ENCODE measurements around the gene STKLD1.
A peak's percentile ranks its signal among the peaks of the same experiment; 100 is the strongest.

Gene STKLD1

DNA sequence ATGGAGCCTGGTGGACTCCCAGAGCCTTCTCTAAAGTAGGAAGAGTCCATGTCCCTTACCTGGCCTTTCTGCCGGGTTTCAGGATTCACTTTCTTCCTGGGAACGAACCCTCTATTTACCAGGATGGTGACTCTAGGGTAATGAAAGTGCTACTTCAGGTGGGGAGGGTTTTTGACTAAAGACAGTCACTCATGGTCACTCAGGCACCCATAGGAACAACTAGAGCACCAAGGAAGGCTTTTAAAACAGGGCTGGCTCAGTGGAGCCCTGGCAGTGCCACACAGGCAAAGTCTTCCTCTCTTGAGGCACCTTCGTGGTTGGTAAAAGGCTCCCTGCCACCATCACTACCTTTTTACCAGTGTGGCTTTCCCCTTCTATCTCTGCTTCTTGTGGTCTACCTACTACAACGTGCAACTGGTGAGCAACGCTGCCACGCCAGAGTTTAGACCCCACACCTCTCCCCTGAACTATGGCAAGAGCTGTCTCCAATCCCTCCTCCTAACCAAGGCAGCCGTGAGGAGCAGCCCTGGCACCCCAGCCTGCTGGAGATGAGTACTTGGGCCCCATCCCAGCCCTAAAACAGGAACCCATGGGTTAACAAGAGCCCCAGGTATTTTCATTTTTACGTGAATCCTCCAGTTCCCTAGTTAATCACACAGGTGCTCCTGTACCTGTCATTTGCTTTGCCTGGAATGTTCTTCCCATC is 23.4 kb upstream of the STKLD1 start:
- Histone ChIP-seq H3K27me3 (replicated peaks; ENCODE audit: control insufficient read depth, insufficient read depth, low read length, poor library complexity, severe bottlenecking) (no peaks in the 10 kb centered on the region), H3K4me3 (ENCODE audit: insufficient read depth, low read depth, low read length, poor library complexity, severe bottlenecking) (no peak overlapping the region), H3K27ac (ENCODE audit: insufficient read depth, low read length, poor library complexity, severe bottlenecking) (no peak overlapping the region), H3K4me1 (ENCODE audit: control insufficient read depth, insufficient read depth, low read length, poor library complexity, severe bottlenecking) (peaks cover 22% of the 10 kb centered on the region), H3K9me3 (ENCODE audit: control insufficient read depth, low read length) (no peaks in the 10 kb centered on the region), H3K36me3 (ENCODE audit: control insufficient read depth, insufficient read depth, low read length) (peaks cover 42% of the 10 kb centered on the region)
- no peak for DNase-seq

DNA sequence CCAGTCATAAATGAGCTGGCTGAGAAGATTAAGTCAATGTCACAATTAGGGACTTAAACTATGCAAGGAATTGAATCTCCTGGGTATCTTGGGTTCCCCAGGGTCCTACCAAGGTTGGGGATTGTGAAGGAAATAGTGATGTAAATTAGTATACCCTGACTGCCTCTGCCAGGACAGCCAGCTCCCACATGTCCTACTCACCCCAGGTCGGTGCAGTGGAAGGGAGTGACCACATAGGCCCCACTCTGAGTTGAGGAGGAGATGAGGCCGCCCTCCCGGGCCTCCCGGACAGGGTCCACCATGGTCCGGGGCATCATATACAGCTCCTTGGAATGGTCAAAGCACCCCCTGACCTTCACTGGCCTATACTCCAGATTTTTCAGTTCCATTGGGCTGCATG is 22.6 kb upstream of the STKLD1 start:
- no peak for DNase-seq
- H3K27ac ChIP-seq (ENCODE audit: insufficient read depth, low read length, poor library complexity, severe bottlenecking): no peak overlapping the region
- no peaks in the 10 kb centered on the region for H3K27me3 ChIP-seq (replicated peaks; ENCODE audit: control insufficient read depth, insufficient read depth, low read length, poor library complexity, severe bottlenecking)
- H3K4me3 ChIP-seq (ENCODE audit: insufficient read depth, low read depth, low read length, poor library complexity, severe bottlenecking): no peak overlapping the region
- H3K4me1 ChIP-seq (ENCODE audit: control insufficient read depth, insufficient read depth, low read length, poor library complexity, severe bottlenecking): peaks cover 24% of the 10 kb centered on the region
- peaks cover 42% of the 10 kb centered on the region for H3K36me3 ChIP-seq (ENCODE audit: control insufficient read depth, insufficient read depth, low read length)
- no peaks in the 10 kb centered on the region for H3K9me3 ChIP-seq (ENCODE audit: control insufficient read depth, low read length)

DNA sequence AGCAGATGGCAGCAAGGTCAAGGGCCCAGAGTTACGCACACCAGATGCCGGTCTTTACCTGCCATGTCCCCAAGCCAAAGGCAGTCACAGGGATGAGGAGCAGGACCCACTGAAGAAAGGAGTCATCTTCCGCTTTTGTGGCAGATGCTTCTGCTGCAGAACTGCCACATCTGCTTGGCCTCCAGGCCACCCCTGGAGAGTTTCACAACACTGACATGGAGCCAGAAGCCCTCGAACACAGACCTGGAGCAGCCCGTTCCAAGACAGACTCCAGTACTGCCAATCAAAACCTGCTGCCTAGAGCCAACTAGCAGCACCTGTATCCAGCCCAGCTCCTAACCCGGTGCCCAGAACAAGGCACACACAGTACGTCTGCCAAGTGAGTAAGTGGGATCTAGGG is 21.4 kb upstream of the STKLD1 start:
- Histone ChIP-seq H3K36me3 (ENCODE audit: control insufficient read depth, insufficient read depth, low read length) (peaks cover 45% of the 10 kb centered on the region), H3K4me3 (ENCODE audit: insufficient read depth, low read depth, low read length, poor library complexity, severe bottlenecking) (no peak overlapping the region), H3K27ac (ENCODE audit: insufficient read depth, low read length, poor library complexity, severe bottlenecking) (no peak overlapping the region)

DNA sequence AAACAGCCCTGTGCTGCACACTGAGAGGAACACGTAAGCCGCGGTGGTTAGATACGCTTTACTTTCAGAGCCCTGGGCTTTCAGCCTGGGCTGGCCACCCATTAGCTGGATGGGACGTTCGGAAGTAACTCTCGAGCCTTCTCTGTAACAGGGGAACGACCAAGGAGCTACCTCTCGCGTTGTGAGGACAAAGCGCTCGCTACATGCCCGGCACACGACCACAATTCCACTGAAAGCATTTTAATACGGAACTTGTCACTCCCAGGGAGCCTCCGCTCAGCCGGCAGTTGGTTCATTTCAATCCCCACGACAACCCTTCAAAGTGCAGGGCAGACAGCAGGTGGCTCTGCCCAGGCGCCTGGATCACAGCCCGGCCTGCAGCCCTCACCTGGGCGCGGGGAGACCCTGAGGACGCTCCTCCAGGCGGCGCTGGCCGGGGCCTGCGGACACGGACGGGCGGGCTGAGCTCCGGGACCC is 20.2 kb upstream of the STKLD1 start:
- Histone ChIP-seq H3K4me3 (ENCODE audit: insufficient read depth, low read depth, low read length, poor library complexity, severe bottlenecking) (peak overlapping the region; percentile 85), H3K27me3 (replicated peaks; ENCODE audit: control insufficient read depth, insufficient read depth, low read length, poor library complexity, severe bottlenecking) (no peaks in the 10 kb centered on the region), H3K9me3 (ENCODE audit: control insufficient read depth, low read length) (no peaks in the 10 kb centered on the region), H3K4me1 (ENCODE audit: control insufficient read depth, insufficient read depth, low read length, poor library complexity, severe bottlenecking) (peaks cover 19% of the 10 kb centered on the region), H3K27ac (ENCODE audit: insufficient read depth, low read length, poor library complexity, severe bottlenecking) (peak overlapping the region; percentile 68), H3K36me3 (ENCODE audit: control insufficient read depth, insufficient read depth, low read length) (peaks cover 45% of the 10 kb centered on the region)
- no peak for DNase-seq

More for the DNA sequence above, 21.4 kb upstream of the STKLD1 start:
- no peak for DNase-seq
- peaks cover 19% of the 10 kb centered on the region for H3K4me1 ChIP-seq (ENCODE audit: control insufficient read depth, insufficient read depth, low read length, poor library complexity, severe bottlenecking)
- H3K9me3 ChIP-seq (ENCODE audit: control insufficient read depth, low read length): no peaks in the 10 kb centered on the region
- H3K27me3 ChIP-seq (replicated peaks; ENCODE audit: control insufficient read depth, insufficient read depth, low read length, poor library complexity, severe bottlenecking): no peaks in the 10 kb centered on the region

DNA sequence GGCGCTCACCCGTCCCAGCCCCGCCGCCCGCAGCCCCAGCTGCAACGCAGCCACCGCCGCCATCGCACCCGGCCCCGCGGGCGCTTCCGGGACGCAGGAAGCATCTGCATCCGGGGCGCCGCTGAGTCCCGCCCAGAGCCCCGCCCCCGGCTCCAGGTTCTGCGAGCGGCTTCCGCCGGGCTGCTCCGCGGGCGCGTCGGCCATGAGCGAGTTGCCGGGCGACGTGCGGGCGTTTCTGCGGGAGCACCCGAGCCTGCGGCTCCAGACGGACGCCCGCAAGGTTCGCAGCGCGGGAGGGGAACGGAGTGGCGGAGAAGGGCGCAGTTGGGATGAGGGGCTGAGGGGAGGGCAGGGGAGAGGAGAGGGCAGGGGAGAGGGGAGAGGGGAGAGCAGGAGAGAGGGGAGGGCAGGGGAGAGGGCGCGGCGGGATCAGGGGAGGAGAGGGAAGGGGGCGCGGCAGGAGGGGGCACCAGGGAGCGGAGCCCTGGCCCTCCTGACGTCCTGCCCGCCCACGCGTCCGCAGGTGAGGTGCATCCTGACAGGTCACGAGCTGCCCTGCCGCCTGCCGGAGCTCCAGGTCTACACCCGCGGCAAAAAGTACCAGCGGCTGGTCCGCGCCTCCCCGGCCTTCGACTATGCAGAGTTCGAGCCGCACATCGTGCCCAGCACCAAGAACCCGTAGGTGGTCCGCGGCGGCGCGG is 19.6 kb upstream of the STKLD1 start, which contains the start of the genes SURF1 and SURF2:
TSS of gene SURF1 (minus strand) at position 97 of the 701 bp plus-strand sequence. CDS start at position 63, 34 bp downstream.
TSS of gene SURF2 (plus strand) at position 160 of the 701 bp plus-strand sequence. CDS start at position 203, 43 bp downstream.
- H3K9me3 ChIP-seq (ENCODE audit: control insufficient read depth, low read length): no peaks in the 10 kb centered on the region
- H3K36me3 ChIP-seq (ENCODE audit: control insufficient read depth, insufficient read depth, low read length): peaks cover 45% of the 10 kb centered on the region
- peak; percentile 78 to 83 (median 79) for DNase-seq
- peak within 1 kb of the TSS; percentile 85 for H3K4me3 ChIP-seq (ENCODE audit: insufficient read depth, low read depth, low read length, poor library complexity, severe bottlenecking)
- peak within 1 kb of the TSS; percentile 83 for H3K27ac ChIP-seq (ENCODE audit: insufficient read depth, low read length, poor library complexity, severe bottlenecking)
- H3K27me3 ChIP-seq (replicated peaks; ENCODE audit: control insufficient read depth, insufficient read depth, low read length, poor library complexity, severe bottlenecking): no peaks in the 10 kb centered on the region
- H3K4me1 ChIP-seq (ENCODE audit: control insufficient read depth, insufficient read depth, low read length, poor library complexity, severe bottlenecking): peaks cover 19% of the 10 kb centered on the region

DNA sequence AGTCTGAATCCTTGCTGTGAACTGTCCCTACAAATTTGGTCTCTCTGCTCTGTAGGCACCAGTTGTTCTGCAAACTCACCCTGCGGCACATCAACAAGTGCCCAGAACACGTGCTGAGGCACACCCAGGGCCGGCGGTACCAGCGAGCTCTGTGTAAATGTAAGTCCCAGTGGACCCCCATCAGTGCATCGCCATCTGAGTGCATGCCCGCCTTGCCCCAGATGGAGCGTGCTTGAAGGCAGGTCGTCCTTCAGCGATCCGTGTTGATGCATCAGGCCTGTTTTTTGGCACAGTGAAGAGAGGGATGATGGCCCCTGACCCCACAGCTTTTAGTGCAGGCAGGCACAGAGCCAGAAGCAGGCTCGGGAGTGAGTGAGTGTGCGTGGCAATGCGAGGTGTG is 18.5 kb upstream of the STKLD1 start:
- Histone ChIP-seq H3K36me3 (ENCODE audit: control insufficient read depth, insufficient read depth, low read length) (peaks cover 45% of the 10 kb centered on the region), H3K27ac (ENCODE audit: insufficient read depth, low read length, poor library complexity, severe bottlenecking) (peak overlapping the region; percentile 83), H3K4me3 (ENCODE audit: insufficient read depth, low read depth, low read length, poor library complexity, severe bottlenecking) (no peak overlapping the region)

DNA sequence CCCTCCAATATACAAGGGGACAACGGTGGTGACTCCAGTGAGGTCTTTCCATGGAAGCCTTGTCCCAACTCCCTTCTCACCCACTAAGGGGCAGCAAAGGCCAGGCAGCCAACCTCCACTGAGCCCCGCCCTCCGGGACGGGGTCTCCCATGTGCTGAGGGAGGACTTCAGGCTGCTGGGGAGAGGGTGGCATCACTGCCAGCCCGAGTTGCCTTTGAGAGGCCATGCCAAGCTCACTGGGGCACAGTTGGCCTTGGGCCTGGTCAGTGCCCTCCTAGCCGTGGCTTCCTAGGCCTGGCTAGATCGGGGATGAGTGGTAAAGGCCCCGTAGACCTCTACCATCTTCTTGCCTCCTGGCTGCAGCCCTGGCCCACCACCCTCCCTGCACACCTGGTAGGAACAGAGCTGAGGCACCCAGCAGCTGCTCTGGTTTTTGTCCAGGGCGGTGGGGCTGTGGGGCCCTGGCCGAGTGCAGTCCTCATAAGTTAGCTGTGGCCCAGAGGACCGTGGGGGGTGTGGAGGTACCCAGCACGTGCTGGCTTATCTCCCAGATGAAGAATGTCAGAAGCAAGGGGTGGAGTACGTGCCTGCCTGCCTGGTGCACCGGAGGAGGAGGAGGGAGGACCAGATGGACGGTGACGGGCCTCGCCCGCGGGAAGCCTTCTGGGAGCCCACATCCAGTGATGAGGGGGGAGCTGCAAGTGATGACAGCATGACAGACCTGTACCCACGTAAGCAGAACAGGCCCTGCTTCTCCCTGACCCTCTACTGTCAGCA is 16.6 kb upstream of the STKLD1 start:
- H3K4me1 ChIP-seq (ENCODE audit: control insufficient read depth, insufficient read depth, low read length, poor library complexity, severe bottlenecking): peaks cover 19% of the 10 kb centered on the region
- DNase-seq: no peak
- no peak overlapping the region for H3K4me3 ChIP-seq (ENCODE audit: insufficient read depth, low read depth, low read length, poor library complexity, severe bottlenecking)
- H3K9me3 ChIP-seq (ENCODE audit: control insufficient read depth, low read length): no peaks in the 10 kb centered on the region
- H3K27ac ChIP-seq (ENCODE audit: insufficient read depth, low read length, poor library complexity, severe bottlenecking): no peak overlapping the region
- peaks cover 53% of the 10 kb centered on the region for H3K36me3 ChIP-seq (ENCODE audit: control insufficient read depth, insufficient read depth, low read length)
- H3K27me3 ChIP-seq (replicated peaks; ENCODE audit: control insufficient read depth, insufficient read depth, low read length, poor library complexity, severe bottlenecking): no peaks in the 10 kb centered on the region

More for the DNA sequence above, 18.5 kb upstream of the STKLD1 start:
- DNase-seq: no peak
- peaks cover 19% of the 10 kb centered on the region for H3K4me1 ChIP-seq (ENCODE audit: control insufficient read depth, insufficient read depth, low read length, poor library complexity, severe bottlenecking)
- H3K9me3 ChIP-seq (ENCODE audit: control insufficient read depth, low read length): no peaks in the 10 kb centered on the region
- H3K27me3 ChIP-seq (replicated peaks; ENCODE audit: control insufficient read depth, insufficient read depth, low read length, poor library complexity, severe bottlenecking): no peaks in the 10 kb centered on the region

DNA sequence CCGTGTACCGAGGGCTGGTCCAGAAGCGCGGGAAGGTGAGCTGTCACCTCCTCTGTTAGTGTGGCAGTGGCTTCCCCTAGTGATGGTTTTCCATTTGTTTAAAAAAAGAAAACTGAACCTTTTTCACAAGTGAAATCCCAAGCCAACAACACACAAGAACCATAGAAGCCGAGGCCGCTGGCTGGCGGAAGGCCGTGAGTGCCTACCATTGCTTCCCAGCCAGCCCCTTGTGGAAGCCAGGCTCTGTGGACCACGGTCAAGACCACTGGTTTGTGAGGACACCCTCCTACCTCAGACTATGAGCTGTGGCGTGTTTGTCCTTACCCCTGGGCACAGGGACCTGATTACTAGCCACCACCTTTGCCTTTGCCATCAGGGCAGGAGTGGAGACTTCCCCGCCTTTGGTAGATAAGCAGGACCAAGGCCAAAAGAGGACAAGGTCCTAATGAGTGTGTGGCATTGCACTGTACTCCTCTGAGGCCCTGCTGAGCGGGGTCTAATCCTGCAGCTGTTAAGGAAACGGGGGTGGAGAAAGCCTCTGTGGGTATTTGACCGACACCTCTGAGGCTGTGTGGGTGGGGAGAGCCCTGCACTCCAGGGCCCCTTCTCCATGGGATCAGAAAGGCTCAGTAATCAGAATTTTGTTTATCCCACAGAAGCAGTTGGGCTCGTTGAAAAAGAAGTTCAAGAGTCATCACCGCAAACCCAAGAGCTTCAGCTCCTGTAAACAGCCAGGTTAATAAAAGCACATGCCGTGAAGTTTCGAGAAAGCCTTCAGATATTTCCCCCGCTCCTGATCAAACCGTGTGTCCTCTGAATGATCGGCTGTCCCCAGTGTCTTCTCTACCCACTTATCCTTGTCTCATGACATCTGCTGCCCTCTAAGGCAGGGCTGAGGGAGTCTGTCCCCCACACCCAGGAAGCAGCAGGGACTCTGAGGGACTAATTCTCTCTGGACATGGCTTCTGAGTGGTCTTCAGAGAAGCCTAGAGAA is 15.5 kb upstream of the STKLD1 start:
- no peak for DNase-seq
- Histone ChIP-seq H3K36me3 (ENCODE audit: control insufficient read depth, insufficient read depth, low read length) (peaks cover 64% of the 10 kb centered on the region), H3K4me3 (ENCODE audit: insufficient read depth, low read depth, low read length, poor library complexity, severe bottlenecking) (no peak overlapping the region), H3K27me3 (replicated peaks; ENCODE audit: control insufficient read depth, insufficient read depth, low read length, poor library complexity, severe bottlenecking) (no peaks in the 10 kb centered on the region), H3K9me3 (ENCODE audit: control insufficient read depth, low read length) (no peaks in the 10 kb centered on the region), H3K27ac (ENCODE audit: insufficient read depth, low read length, poor library complexity, severe bottlenecking) (no peak overlapping the region), H3K4me1 (ENCODE audit: control insufficient read depth, insufficient read depth, low read length, poor library complexity, severe bottlenecking) (peaks cover 16% of the 10 kb centered on the region)

DNA sequence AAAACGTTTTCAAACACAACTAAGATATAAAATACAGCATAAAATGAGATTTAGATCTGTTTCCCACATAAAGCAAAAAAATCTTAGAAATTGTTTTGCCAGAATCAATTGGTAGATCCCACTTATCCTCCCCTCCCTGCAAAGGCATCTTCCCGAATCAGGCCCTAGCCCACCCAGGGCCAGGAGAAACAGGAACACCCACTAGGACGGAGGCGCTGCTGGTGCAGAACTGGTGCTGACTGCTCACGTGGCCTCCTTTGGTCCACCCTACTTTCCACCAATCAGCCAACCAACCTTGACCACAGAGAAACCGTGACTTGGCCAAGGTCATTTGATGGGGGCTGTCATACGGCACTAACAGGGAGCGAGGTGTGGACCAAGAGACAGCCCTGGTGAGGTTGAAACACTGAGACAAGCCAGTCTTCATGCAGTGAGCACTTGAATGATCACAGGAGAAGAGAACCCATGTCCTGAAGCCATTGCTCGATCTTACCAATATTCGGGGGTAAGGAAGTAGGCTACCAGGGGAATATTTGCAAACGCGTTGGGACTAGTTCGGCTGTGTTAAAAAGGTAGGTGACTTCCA is 14.6 kb upstream of the STKLD1 start:
- H3K9me3 ChIP-seq (ENCODE audit: control insufficient read depth, low read length): no peaks in the 10 kb centered on the region
- H3K27me3 ChIP-seq (replicated peaks; ENCODE audit: control insufficient read depth, insufficient read depth, low read length, poor library complexity, severe bottlenecking): no peaks in the 10 kb centered on the region
- H3K27ac ChIP-seq (ENCODE audit: insufficient read depth, low read length, poor library complexity, severe bottlenecking): no peak overlapping the region
- peaks cover 12% of the 10 kb centered on the region for H3K4me1 ChIP-seq (ENCODE audit: control insufficient read depth, insufficient read depth, low read length, poor library complexity, severe bottlenecking)
- H3K36me3 ChIP-seq (ENCODE audit: control insufficient read depth, insufficient read depth, low read length): peaks cover 73% of the 10 kb centered on the region
- no peak for DNase-seq
- H3K4me3 ChIP-seq (ENCODE audit: insufficient read depth, low read depth, low read length, poor library complexity, severe bottlenecking): no peak overlapping the region

Data from effector memory CD4-positive, alpha-beta T cell (primary cell).